ENCODE results near the gene SLAMF1. TPM values are rescaled to one million over a fixed set of nuclear protein-coding genes. Genes with fewer than 3 reads are reported as not detected.

SLAMF1 gene
- total RNA-seq, 1 donor from 2014 or later, result not detected

DNA sequence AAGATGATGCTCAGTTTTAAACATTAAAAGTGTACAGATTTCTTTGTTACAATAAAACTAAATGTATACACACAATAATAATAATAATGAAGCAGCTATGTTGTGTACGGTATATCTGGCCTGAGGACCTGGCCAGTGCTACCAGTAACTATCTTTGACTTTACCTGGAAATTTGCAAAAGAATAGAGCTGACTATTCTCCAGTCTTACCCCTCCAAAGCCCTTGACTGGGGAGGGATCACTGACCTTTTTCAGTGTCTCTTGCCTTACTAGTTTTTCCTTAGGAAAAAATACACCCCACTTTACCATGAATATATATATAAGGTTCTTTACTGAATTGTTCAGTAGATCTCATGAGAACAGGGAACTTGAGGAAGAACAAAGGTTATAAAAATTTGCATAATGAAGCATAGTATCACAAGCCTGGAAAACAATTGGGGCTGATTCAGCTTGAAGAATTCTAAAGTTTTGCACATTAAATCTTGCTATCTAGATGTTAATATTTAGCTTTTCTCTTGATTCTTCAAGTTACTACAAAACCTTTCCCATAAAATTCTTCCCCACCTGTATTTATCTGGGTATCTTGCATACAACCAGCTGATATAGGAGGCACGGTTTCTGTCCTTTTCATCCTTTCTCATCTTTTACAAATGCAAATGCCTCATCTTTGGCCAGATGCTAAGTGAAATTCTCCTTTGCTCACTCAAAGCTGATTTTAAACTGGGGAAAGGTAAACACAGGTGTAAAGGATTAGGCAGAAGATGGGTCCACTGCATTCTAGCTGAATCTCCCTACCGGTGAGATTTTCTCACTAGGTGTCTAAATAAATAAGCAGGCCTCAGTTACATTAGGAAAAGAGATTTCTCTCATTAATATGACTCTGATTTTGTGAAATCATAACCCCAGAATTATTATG is 25.0 kb upstream of the SLAMF1 start:
- FAIRE-seq (no peak), DNase-seq (ENCODE audit: low read depth) (no peak)
- Histone ChIP-seq H3K27ac (ENCODE audit: low read depth, low read length) (no peak overlapping the region), H3K9ac (ENCODE audit: low read length) (no peak overlapping the region), H3K9me3 (ENCODE audit: insufficient read depth, low read depth, low read length) (no peaks in the 10 kb centered on the region), H3K27me3 (ENCODE audit: insufficient read depth, low read length) (no peaks in the 10 kb centered on the region), H3K4me3 (ENCODE audit: insufficient read depth, low read depth, low read length) (no peak overlapping the region), H4K20me1 (ENCODE audit: insufficient read depth, low read length) (no peaks in the 10 kb centered on the region), H2AFZ (ENCODE audit: low read depth, low read length) (no peak overlapping the region), H3K4me1 (ENCODE audit: insufficient read depth, low read length) (no peaks in the 10 kb centered on the region), H3K36me3 (ENCODE audit: insufficient read depth, low read length) (no peaks in the 10 kb centered on the region), H3K4me2 (ENCODE audit: low read length) (no peak overlapping the region), H3K79me2 (ENCODE audit: insufficient read depth, low read length) (no peaks in the 10 kb centered on the region)
- H3K9me3 Mint-ChIP-seq (ENCODE audit: unreplicated experiment), result no peaks in the 10 kb centered on the region
- H3K27ac Mint-ChIP-seq (ENCODE audit: unreplicated experiment), result no peak overlapping the region
- TF ChIP-seq, protein P1, sequence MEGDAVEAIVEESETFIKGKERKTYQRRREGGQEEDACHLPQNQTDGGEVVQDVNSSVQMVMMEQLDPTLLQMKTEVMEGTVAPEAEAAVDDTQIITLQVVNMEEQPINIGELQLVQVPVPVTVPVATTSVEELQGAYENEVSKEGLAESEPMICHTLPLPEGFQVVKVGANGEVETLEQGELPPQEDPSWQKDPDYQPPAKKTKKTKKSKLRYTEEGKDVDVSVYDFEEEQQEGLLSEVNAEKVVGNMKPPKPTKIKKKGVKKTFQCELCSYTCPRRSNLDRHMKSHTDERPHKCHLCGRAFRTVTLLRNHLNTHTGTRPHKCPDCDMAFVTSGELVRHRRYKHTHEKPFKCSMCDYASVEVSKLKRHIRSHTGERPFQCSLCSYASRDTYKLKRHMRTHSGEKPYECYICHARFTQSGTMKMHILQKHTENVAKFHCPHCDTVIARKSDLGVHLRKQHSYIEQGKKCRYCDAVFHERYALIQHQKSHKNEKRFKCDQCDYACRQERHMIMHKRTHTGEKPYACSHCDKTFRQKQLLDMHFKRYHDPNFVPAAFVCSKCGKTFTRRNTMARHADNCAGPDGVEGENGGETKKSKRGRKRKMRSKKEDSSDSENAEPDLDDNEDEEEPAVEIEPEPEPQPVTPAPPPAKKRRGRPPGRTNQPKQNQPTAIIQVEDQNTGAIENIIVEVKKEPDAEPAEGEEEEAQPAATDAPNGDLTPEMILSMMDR (IDR thresholded peaks at IDR 0.05; ENCODE audit: insufficient read depth, low read depth, low read length), result no peak
- TF ChIP-seq EZH2 (IDR thresholded peaks at IDR 0.05; ENCODE audit: insufficient read depth, low read length), result no peak
- no peaks in the 10 kb centered on the region for H3K36me3 Mint-ChIP-seq (ENCODE audit: low read depth, unreplicated experiment)
- no peaks in the 10 kb centered on the region for H3K4me1 Mint-ChIP-seq (ENCODE audit: low read depth, unreplicated experiment)
- H3K4me3 Mint-ChIP-seq (ENCODE audit: unreplicated experiment), result no peak overlapping the region
- peaks cover 5% of the 10 kb centered on the region for H3K27me3 Mint-ChIP-seq (ENCODE audit: low read depth, unreplicated experiment)

DNA sequence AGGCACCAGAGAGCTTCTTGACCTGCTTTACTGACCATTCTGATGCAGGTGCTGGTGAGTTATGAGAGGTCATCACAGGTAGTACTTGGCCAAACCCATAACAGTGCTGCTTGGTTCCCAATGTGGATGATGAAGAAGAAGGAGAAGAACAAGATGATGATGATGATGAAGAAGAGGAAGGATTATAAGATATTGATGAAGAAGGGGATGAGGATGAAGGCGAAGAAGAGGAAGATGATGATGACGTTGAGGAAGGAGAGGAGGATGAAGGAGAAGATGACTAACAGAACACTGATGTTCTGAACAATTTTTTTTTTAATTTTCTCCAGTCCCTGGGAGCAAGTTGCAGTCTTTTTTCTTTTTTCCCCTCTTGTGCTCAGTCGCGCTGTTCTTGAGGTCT is 23.9 kb upstream of the SLAMF1 start:
- Histone ChIP-seq H3K9ac (ENCODE audit: low read length) (no peak overlapping the region), H3K27me3 (ENCODE audit: insufficient read depth, low read length) (no peaks in the 10 kb centered on the region), H2AFZ (ENCODE audit: low read depth, low read length) (no peak overlapping the region), H3K4me1 (ENCODE audit: insufficient read depth, low read length) (no peaks in the 10 kb centered on the region), H3K4me2 (ENCODE audit: low read length) (no peak overlapping the region), H3K9me3 (ENCODE audit: insufficient read depth, low read depth, low read length) (no peaks in the 10 kb centered on the region), H3K4me3 (ENCODE audit: insufficient read depth, low read depth, low read length) (no peak overlapping the region), H3K36me3 (ENCODE audit: insufficient read depth, low read length) (no peaks in the 10 kb centered on the region), H3K79me2 (ENCODE audit: insufficient read depth, low read length) (no peaks in the 10 kb centered on the region), H4K20me1 (ENCODE audit: insufficient read depth, low read length) (no peaks in the 10 kb centered on the region), H3K27ac (ENCODE audit: low read depth, low read length) (no peak overlapping the region)
- H3K27ac Mint-ChIP-seq (ENCODE audit: unreplicated experiment), result no peak overlapping the region
- peaks cover 4% of the 10 kb centered on the region for H3K27me3 Mint-ChIP-seq (ENCODE audit: low read depth, unreplicated experiment)
- no peak for TF ChIP-seq EZH2 (IDR thresholded peaks at IDR 0.05; ENCODE audit: insufficient read depth, low read length)
- TF ChIP-seq, protein P1 (IDR thresholded peaks at IDR 0.05; ENCODE audit: insufficient read depth, low read depth, low read length), result no peak
- DNase-seq (ENCODE audit: low read depth) (no peak), FAIRE-seq (no peak)
- no peaks in the 10 kb centered on the region for H3K4me1 Mint-ChIP-seq (ENCODE audit: low read depth, unreplicated experiment)
- H3K36me3 Mint-ChIP-seq (ENCODE audit: low read depth, unreplicated experiment), result no peaks in the 10 kb centered on the region
- H3K4me3 Mint-ChIP-seq (ENCODE audit: unreplicated experiment), result no peak overlapping the region
- H3K9me3 Mint-ChIP-seq (ENCODE audit: unreplicated experiment), result peaks cover 2% of the 10 kb centered on the region

DNA sequence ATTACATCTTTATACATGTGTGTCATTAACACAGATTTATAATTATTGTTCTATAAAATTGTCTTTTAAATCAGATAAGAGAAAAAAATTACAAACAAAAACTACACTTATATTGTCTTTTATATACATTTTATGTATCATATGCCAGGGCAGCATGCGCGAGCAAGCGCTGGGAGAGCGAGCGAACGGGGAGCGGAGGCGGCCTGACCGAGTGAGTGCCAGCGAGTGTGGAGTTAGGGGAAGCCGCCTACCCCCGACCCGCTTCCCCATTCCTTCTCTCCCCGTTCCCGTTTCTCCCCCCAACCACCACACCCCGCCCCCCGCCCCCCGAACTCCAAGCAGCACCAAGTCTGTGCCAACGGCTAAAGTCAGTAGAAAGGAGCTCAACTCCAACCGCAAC is 23.0 kb upstream of the SLAMF1 start:
- H3K36me3 Mint-ChIP-seq (ENCODE audit: low read depth, unreplicated experiment), result no peaks in the 10 kb centered on the region
- H3K4me1 Mint-ChIP-seq (ENCODE audit: low read depth, unreplicated experiment), result no peaks in the 10 kb centered on the region

More for the DNA sequence above, 23.0 kb upstream of the SLAMF1 start:
- Histone ChIP-seq H3K4me3 (ENCODE audit: insufficient read depth, low read depth, low read length) (no peak overlapping the region), H3K9ac (ENCODE audit: low read length) (no peak overlapping the region), H3K9me3 (ENCODE audit: insufficient read depth, low read depth, low read length) (no peaks in the 10 kb centered on the region), H3K4me2 (ENCODE audit: low read length) (no peak overlapping the region), H4K20me1 (ENCODE audit: insufficient read depth, low read length) (no peaks in the 10 kb centered on the region), H3K27ac (ENCODE audit: low read depth, low read length) (no peak overlapping the region), H3K36me3 (ENCODE audit: insufficient read depth, low read length) (no peaks in the 10 kb centered on the region), H3K79me2 (ENCODE audit: insufficient read depth, low read length) (no peaks in the 10 kb centered on the region), H2AFZ (ENCODE audit: low read depth, low read length) (no peak overlapping the region), H3K4me1 (ENCODE audit: insufficient read depth, low read length) (no peaks in the 10 kb centered on the region), H3K27me3 (ENCODE audit: insufficient read depth, low read length) (no peaks in the 10 kb centered on the region)
- no peak overlapping the region for H3K27ac Mint-ChIP-seq (ENCODE audit: unreplicated experiment)
- H3K27me3 Mint-ChIP-seq (ENCODE audit: low read depth, unreplicated experiment), result peaks cover 4% of the 10 kb centered on the region
- FAIRE-seq (no peak), DNase-seq (ENCODE audit: low read depth) (no peak)
- no peak overlapping the region for H3K4me3 Mint-ChIP-seq (ENCODE audit: unreplicated experiment)
- peaks cover 2% of the 10 kb centered on the region for H3K9me3 Mint-ChIP-seq (ENCODE audit: unreplicated experiment)
- no peak for TF ChIP-seq EZH2 (IDR thresholded peaks at IDR 0.05; ENCODE audit: insufficient read depth, low read length)
- TF ChIP-seq, protein P1 (IDR thresholded peaks at IDR 0.05; ENCODE audit: insufficient read depth, low read depth, low read length), result no peak
